Measurements from ENCODE around the gene PTPRR.

DNA sequence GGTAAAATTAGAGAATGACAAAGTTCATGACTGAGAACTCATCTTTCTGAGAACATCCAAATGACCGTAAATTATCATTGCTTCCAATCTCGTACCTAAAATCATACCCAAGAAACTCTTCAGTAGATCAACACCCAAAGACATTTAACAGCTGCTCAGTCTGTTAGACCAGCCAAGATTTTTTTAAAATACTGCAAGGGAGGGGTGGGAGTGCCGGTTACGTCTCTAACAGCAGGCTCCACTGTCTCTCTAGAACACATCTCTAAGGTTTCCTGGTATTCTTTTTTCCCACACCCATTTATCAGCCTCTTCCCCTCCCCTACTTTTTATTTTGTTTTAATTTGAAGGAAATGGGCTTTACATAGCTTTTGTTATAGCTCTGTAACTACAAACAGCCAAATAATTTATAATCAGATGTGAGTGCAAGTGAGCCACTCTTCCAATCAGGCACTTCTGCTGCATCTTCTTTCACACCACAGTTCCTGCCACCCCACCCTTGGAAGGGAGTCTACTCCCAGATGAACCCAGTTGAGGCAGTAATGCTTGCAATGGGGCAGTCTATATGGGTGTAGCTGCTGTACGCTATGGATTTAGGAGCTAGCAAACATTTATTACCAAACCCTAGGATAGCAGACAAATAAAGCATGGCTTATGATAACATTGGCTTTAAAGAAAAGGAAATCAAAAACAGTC, 305.2 kb downstream of the PTPRR start:
- TF ChIP-seq, protein P1, sequence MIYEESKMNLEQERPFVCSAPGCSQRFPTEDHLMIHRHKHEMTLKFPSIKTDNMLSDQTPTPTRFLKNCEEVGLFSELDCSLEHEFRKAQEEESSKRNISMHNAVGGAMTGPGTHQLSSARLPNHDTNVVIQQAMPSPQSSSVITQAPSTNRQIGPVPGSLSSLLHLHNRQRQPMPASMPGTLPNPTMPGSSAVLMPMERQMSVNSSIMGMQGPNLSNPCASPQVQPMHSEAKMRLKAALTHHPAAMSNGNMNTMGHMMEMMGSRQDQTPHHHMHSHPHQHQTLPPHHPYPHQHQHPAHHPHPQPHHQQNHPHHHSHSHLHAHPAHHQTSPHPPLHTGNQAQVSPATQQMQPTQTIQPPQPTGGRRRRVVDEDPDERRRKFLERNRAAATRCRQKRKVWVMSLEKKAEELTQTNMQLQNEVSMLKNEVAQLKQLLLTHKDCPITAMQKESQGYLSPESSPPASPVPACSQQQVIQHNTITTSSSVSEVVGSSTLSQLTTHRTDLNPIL (CRISPR knock-in tag; IDR thresholded peaks at IDR 0.05; ENCODE audit: low read depth), result no peak
- TF ChIP-seq ZNF8 (CRISPR knock-in tag; IDR thresholded peaks at IDR 0.05) (no peak), RARB (CRISPR knock-in tag; IDR thresholded peaks at IDR 0.05) (no peak), BACH2 (CRISPR knock-in tag; IDR thresholded peaks at IDR 0.05; ENCODE audit: borderline replicate concordance) (no peak), ZFP3 (CRISPR knock-in tag; IDR thresholded peaks at IDR 0.05) (no peak), ZC3H10 (CRISPR knock-in tag; IDR thresholded peaks at IDR 0.05) (no peak), OSR1 (CRISPR knock-in tag; IDR thresholded peaks at IDR 0.05) (no peak), PPARA (CRISPR knock-in tag; IDR thresholded peaks at IDR 0.05; ENCODE audit: borderline replicate concordance) (no peak), ARNTL (CRISPR knock-in tag; IDR thresholded peaks at IDR 0.05; ENCODE audit: borderline replicate concordance, low read depth) (no peak)
- TF ChIP-seq, protein P2, sequence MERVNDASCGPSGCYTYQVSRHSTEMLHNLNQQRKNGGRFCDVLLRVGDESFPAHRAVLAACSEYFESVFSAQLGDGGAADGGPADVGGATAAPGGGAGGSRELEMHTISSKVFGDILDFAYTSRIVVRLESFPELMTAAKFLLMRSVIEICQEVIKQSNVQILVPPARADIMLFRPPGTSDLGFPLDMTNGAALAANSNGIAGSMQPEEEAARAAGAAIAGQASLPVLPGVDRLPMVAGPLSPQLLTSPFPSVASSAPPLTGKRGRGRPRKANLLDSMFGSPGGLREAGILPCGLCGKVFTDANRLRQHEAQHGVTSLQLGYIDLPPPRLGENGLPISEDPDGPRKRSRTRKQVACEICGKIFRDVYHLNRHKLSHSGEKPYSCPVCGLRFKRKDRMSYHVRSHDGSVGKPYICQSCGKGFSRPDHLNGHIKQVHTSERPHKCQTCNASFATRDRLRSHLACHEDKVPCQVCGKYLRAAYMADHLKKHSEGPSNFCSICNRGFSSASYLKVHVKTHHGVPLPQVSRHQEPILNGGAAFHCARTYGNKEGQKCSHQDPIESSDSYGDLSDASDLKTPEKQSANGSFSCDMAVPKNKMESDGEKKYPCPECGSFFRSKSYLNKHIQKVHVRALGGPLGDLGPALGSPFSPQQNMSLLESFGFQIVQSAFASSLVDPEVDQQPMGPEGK (CRISPR knock-in tag; IDR thresholded peaks at IDR 0.05; ENCODE audit: borderline replicate concordance), result no peak
- TF ChIP-seq, protein P3, sequence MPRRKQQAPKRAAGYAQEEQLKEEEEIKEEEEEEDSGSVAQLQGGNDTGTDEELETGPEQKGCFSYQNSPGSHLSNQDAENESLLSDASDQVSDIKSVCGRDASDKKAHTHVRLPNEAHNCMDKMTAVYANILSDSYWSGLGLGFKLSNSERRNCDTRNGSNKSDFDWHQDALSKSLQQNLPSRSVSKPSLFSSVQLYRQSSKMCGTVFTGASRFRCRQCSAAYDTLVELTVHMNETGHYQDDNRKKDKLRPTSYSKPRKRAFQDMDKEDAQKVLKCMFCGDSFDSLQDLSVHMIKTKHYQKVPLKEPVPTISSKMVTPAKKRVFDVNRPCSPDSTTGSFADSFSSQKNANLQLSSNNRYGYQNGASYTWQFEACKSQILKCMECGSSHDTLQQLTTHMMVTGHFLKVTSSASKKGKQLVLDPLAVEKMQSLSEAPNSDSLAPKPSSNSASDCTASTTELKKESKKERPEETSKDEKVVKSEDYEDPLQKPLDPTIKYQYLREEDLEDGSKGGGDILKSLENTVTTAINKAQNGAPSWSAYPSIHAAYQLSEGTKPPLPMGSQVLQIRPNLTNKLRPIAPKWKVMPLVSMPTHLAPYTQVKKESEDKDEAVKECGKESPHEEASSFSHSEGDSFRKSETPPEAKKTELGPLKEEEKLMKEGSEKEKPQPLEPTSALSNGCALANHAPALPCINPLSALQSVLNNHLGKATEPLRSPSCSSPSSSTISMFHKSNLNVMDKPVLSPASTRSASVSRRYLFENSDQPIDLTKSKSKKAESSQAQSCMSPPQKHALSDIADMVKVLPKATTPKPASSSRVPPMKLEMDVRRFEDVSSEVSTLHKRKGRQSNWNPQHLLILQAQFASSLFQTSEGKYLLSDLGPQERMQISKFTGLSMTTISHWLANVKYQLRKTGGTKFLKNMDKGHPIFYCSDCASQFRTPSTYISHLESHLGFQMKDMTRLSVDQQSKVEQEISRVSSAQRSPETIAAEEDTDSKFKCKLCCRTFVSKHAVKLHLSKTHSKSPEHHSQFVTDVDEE (CRISPR knock-in tag; IDR thresholded peaks at IDR 0.05), result no peak

Measured in SK-N-SH treated with all-trans-retinoic acid at 6 μM for 48 hours (cell line).